Heart left ventricle (tissue), 13 donors: ENCODE measurements around the gene MYNN.

ENCODE experiments used
- POLR2A ChIP-seq, 2 donors: fragments of 450-650 bp; IDR thresholded peaks; one replicate each; pipeline ENCODE4 v1.6.1; 2017; ENCODE audit warnings: antibody characterized with exemption in 2 of 2, mild to moderate bottlenecking in 2 of 2, moderate library complexity in 2 of 2
- TF ChIP-seq, protein P1 (sequence below), 12 donors: fragments of 200-600 bp; sonication (generic) in 4 of 12; IDR thresholded peaks; one replicate each; pipeline versions ENCODE4 v1.5.0 to v1.8.0; 2018 to 2022; ENCODE audit warnings: antibody characterized with exemption in 12 of 12, mild to moderate bottlenecking in 5 of 12
- donor health status: ischemic (EF 13 %, LVEDD 7.1; RV severe dilation, severe dysfunction).
- donor health status: DM: no; HTN: yes; CAD: no.
- donor health status: DM: no; HTN: no; CAD: no.
- donor health status: ischemic (EF 25% LVEDD 6.9; RV normal size, moderate dysfunction).
- donor health status: ischemic (EF 25% LVEDD 5.7; RV mildly dilated, moderate dysfunction).
- donor health status: ischemic (EF 35%, LVEDD 5.7; RV mildly dilated, moderate dysfunction).
- donor health status: nonischemic (EF 11% LVEDD 7.7; RV severe dilation, severe dysfunction).
- donor health status: DM: yes; HTN: yes; CAD: no.
- donor health status: PGD.
- donor health status: ischemic (EF 29% LVEDD 5.4; RV normal size, mild dysfunction).
- donor health status: nonischemic (EF 23%, LVEDD 6.1; RV moderate dilation, normal function).

- TF ChIP-seq, protein P1, sequence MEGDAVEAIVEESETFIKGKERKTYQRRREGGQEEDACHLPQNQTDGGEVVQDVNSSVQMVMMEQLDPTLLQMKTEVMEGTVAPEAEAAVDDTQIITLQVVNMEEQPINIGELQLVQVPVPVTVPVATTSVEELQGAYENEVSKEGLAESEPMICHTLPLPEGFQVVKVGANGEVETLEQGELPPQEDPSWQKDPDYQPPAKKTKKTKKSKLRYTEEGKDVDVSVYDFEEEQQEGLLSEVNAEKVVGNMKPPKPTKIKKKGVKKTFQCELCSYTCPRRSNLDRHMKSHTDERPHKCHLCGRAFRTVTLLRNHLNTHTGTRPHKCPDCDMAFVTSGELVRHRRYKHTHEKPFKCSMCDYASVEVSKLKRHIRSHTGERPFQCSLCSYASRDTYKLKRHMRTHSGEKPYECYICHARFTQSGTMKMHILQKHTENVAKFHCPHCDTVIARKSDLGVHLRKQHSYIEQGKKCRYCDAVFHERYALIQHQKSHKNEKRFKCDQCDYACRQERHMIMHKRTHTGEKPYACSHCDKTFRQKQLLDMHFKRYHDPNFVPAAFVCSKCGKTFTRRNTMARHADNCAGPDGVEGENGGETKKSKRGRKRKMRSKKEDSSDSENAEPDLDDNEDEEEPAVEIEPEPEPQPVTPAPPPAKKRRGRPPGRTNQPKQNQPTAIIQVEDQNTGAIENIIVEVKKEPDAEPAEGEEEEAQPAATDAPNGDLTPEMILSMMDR (IDR thresholded peaks at IDR 0.05): no peak
- TF ChIP-seq POLR2A (IDR thresholded peaks at IDR 0.05): no peak
Observed at GRCh38 chr3:169790687-169791429, 17.7 kb downstream of the MYNN start.
